Umbilical cord (tissue), 2 donors: ENCODE data around the gene PLEKHA7. TPM values are rescaled to one million over a fixed set of nuclear protein-coding genes. Genes with fewer than 3 reads are reported as not detected.

Experiments used
- DNase-seq: peaks from one replicate; pipeline ENCODE4 v3.0.0-alpha.2; 2015; ENCODE audit warnings: low spot score
- total RNA-seq: library from RNA; depleted of rRNA; stranded (reverse); fragments of >200 nt; gene quantifications from one replicate; pipeline ENCODE4 v1.2.3, GENCODE V29; 2014; ENCODE audit warnings: low replicate concordance; ENCODE audit not compliant: insufficient read depth

Gene PLEKHA7
- total RNA-seq, 1 donor from 2014 or later: 8.2 TPM

DNA sequence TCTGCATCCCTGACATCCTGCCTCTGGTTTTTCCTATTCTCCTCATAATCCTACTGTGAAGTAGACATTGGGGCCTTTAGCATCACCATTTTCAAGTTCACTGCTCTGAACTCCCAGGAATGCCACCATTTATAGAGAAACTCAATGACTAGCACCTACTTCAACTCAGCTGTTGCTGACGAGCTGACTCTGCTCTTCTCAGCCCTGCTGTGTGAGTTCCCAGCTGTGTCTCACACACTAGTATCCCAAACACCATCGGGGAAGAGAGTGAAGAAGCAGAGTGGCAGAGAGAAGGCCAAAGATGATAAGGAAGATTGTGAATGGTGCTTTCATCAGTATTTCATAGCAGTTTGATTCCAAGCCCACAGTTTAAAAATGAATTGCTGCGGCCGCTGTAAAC lies 71.9 kb downstream of the PLEKHA7 start:
- DNase-seq: peak; percentile 37

DNA sequence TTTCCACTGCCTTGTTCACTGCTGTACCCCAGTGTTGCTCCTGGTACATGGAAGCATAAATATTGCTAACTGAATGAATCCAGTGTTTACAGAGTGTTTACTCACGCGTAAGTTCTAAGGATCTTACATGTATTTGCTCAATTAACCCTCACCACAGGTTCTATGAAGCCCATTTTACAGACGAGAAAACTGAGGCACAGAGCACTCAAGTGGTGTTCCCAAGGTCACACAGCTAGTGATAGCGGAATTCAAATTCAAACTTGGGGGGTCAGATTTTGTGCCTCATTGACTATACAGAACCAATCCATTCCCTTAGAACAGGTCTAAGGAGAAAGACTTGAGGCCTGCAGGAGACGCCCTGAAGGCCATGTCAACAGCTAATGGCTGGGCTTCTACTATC lies 72.3 kb downstream of the PLEKHA7 start:
- DNase-seq: no peak

DNA sequence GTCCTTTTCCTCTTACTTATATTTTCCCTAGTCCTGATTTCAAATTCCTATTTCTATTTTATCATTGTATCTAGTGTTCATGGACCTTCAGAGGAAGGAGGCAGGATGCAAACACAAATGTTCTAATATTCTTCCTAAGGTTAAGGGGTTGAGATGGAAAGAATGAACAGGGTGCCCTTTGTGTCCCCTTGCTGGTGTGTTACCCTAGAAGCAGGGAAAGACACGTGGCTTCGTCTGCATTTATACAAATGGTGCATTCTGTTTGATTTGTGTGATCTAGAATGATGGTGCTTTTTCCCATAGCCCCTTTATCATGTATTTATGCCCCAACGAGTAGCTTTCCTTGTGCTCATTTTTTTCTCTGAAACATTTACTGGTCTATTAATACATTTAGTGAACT lies 76.2 kb downstream of the PLEKHA7 start:
- no peak for DNase-seq

GRCh38 chr11:16936643-16937042 lies 77.6 kb downstream of the PLEKHA7 start:
- peak; percentile 37 for DNase-seq

GRCh38 chr11:16935518-16936302 lies 78.5 kb downstream of the PLEKHA7 start:
- peak; percentile 52 for DNase-seq

- peak; percentile 38 for DNase-seq
These were observed 80.2 kb downstream of the PLEKHA7 start for GRCh38 chr11:16933756-16934603.

- DNase-seq: no peak
These were observed 80.9 kb downstream of the PLEKHA7 start for GRCh38 chr11:16933291-16933690.

- DNase-seq: no peak
These were observed 86.2 kb downstream of the PLEKHA7 start for GRCh38 chr11:16928044-16928443.

- DNase-seq: no peak
These were observed 87.2 kb downstream of the PLEKHA7 start for GRCh38 chr11:16926883-16927626.

GRCh38 chr11:16925561-16926065 lies 88.6 kb downstream of the PLEKHA7 start:
- peak; percentile 56 for DNase-seq

DNA sequence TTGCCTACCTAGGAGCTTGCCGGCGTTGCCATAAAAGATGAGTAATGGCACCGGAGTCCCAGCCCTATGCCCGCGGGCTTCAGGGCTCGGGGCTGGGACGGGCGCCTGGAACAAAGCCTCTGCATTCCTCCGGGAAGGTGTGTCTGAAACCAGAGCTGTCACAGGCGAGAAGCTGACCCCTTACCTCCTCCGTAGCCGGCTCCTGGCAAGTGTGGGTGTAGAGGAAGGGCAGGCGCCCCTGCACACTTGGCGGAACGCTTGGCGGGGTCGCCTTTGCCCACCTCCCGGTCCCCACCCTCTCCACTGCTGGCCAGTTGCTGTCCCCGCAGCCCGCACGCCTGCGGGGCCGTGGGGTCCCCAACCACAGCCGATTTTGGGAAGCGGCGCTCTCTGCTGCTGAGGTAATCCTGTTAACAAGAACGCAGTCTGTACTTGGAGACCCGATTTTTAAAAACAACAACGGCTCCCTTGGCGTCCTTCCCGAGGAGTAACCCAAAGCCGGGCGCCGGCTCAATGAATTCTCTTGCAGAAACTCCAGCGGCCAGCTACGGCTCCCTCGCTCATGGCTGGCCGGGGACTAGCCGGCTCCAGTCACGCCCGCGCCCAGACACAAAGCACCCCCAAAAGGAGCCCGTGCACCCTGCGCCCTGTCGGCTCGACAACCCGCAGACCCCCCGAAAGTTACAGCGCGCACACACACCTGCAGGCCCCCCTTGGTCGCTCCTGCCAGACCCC lies 89.2 kb downstream of the PLEKHA7 start:
- peak; percentile 41 for DNase-seq

- no peak for DNase-seq
These were observed 89.8 kb downstream of the PLEKHA7 start for GRCh38 chr11:16924462-16924825.

DNA sequence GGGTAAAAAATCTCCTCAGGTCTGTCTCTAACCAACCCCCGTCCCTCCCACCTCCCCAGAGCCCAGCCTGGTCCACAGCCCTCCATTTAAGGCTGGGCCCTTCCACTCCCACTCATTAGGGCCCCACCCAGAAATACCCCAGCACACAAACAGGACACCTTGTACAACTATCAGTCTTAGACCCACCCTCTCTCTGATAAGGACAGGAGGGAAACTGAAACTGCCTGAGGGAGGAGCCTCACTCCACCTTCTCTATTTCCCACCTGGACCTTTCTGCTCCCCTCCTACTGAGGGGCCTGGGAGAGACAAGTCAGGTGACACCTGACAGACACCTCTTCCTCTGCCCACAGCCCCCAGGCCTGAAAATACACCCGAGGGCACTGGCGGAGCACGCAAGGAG lies 90.2 kb downstream of the PLEKHA7 start:
- peak; percentile 34 for DNase-seq

- no peak for DNase-seq
These were observed 92.5 kb downstream of the PLEKHA7 start for GRCh38 chr11:16921668-16922067.

DNA sequence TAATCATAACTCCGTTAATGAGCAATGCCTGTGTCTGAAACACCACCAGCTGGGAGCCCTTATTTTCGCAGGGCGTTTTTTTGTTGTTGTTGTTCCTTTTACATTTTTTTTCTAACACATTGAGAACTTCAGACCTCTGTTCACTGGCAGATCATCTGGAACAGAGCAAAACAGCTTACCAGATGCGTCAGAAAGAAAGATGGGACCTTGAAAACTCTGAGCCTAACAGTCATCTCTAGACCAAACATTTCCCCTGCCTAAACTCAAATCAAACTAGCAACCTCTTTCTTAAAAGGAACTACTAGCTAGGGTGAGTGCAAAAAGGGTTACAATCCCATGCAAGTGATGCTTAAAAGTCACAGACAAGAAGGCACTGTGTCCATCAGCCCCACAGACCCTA lies 93.2 kb downstream of the PLEKHA7 start:
- no peak for DNase-seq

DNA sequence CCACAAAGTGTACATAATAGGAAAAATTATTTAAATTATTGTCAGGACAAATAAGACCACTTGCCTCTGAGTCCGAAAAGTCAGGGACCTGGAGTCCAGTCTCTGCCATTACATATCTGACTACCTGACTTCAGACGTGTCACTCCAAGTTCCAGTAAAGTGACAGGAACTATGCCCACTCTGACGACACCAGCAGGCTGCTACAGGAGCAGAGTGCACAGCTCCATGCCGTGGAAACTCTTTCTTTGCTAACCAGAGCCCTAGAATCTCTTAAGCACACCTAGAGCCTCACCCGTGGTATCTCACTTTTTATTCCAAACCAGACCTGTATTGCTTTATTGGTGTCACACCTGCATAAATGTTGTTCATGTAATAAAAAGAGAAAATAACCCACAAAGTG lies 93.7 kb downstream of the PLEKHA7 start:
- no peak for DNase-seq

- DNase-seq: peak; percentile 77
These were observed 95.6 kb downstream of the PLEKHA7 start for GRCh38 chr11:16918543-16919182.

DNA sequence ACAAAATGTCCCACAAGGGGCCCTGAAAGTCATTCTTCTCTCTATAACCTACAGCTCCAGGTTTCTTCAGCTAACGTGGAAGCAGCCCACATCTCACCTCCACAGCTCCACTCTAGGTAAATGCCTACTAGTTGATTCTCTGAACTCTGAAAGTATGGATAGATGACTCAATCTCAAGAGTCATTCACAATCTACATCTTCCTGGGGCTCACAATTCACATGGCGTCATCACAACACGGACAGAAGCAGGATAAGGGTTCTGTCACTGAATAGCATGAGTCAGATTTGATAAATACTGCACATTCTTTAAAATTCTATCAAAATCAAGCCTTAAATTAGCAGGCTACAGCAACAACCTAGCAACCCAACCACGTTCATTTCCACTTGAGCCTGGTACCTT lies 96.3 kb downstream of the PLEKHA7 start:
- DNase-seq: no peak

- DNase-seq: no peak
These were observed 101.5 kb downstream of the PLEKHA7 start for GRCh38 chr11:16912692-16913111.

DNA sequence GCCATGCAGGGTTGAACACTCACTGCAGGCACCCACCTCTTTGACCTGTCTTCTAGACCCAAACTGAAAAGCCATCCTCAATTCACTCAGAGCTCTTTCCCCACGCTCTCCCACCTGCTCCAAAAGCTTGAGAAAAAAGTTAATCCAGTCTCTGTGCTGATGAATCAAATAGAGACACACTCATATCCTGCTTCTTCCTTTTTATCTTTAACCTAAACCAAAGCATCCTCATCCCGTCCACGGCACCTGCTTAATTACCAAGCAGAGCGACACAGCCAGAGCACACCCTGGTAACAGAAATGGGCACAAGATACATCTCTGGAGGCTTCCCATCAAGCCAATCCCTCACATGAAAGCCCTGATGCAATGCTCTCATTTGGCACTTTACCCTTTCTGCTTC lies 102.6 kb downstream of the PLEKHA7 start:
- no peak for DNase-seq

DNA sequence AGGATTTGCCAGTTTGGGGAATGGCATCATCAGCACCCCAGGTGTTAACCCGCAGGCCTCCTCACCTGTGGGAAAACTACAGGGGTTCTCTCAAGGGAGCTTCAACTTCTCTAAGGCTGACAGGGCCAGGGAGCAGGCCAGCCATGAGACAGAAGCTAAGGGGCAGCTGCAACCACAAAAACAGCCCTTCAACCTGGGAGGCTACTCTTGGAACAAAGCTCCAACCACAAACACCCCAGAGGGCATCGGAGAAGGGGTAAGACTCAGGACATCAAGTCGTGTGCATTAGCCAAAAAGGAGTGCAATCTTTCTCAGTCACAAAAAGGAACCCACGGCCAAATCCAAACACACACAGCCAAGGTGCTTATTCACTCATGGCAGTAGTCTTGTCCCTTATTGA lies 103.0 kb downstream of the PLEKHA7 start:
- DNase-seq: no peak
